Fibroblast of skin of scalp (primary cell): Measurements from ENCODE around the gene BORCS8.
A peak's percentile ranks its signal among the peaks of the same experiment; 100 is the strongest.
"Not testable (repeated sequence)": the region's sequence is repeated elsewhere in the genome, so short reads cannot be mapped to it uniquely, and the experiment has no call there.

Experiments
- DNase-seq: peaks from one replicate; pipeline ENCODE4 v3.0.0-alpha.2; 2013

The BORCS8 gene

GRCh38 chr19:19179548-19180441, 12.2 kb downstream of the BORCS8 start:
- DNase-seq = no peak

GRCh38 chr19:19176950-19177349, 15.0 kb downstream of the BORCS8 start:
- no peak for DNase-seq

- not testable (repeated sequence) for DNase-seq
These were observed 18.7 kb downstream of the BORCS8 start for GRCh38 chr19:19173243-19173642.

- peak; percentile 62 for DNase-seq
These were observed 20.0 kb downstream of the BORCS8 start for GRCh38 chr19:19171821-19172532.

GRCh38 chr19:19170873-19171672, 20.9 kb downstream of the BORCS8 start:
- no peak for DNase-seq

- peak; percentile 45 for DNase-seq
These were observed 21.7 kb downstream of the BORCS8 start, which contains the start of gene MEF2B for GRCh38 chr19:19170053-19170872. MEF2B (minus strand) TSS chr19:19170263; CDS start chr19:19150735, 19,528 bp downstream.

GRCh38 chr19:19169236-19170052, 22.5 kb downstream of the BORCS8 start:
- no peak for DNase-seq

- no peak for DNase-seq
These were observed 24.3 kb downstream of the BORCS8 start for GRCh38 chr19:19167612-19168011.

GRCh38 chr19:19165396-19165795, 26.6 kb downstream of the BORCS8 start:
- no peak for DNase-seq

- no peak for DNase-seq
These were observed 29.5 kb downstream of the BORCS8 start for GRCh38 chr19:19162495-19162894.

- DNase-seq = no peak
These were observed 31.4 kb downstream of the BORCS8 start for GRCh38 chr19:19160461-19161035.

- no peak for DNase-seq
These were observed 32.4 kb downstream of the BORCS8 start for GRCh38 chr19:19159534-19159933.

GRCh38 chr19:19157808-19158207, 34.1 kb downstream of the BORCS8 start:
- DNase-seq = no peak

- no peak for DNase-seq
These were observed 36.3 kb downstream of the BORCS8 start for GRCh38 chr19:19155495-19156219.

GRCh38 chr19:19154768-19155494, 37.0 kb downstream of the BORCS8 start:
- DNase-seq = no peak

- DNase-seq = no peak
These were observed 39.1 kb downstream of the BORCS8 start for GRCh38 chr19:19152668-19153384.

GRCh38 chr19:19151418-19151817, 40.5 kb downstream of the BORCS8 start:
- no peak for DNase-seq

GRCh38 chr19:19149435-19149834, 42.5 kb downstream of the BORCS8 start:
- no peak for DNase-seq
